ES-I3 (cell line): ENCODE data around the gene KIAA0232.
A peak's percentile ranks its signal among the peaks of the same experiment; 100 is the strongest.
"Not testable (repeated sequence)": the region's sequence is repeated elsewhere in the genome, so short reads cannot be mapped to it uniquely, and the experiment has no call there.

Source experiments
- H3K36me3 ChIP-seq: 2 replicates; pipeline ENCODE4 v1.6.1; 2013; ENCODE audit warnings: mild to moderate bottlenecking, low read length, control low read depth, moderate library complexity; ENCODE audit not compliant: insufficient read depth
- H3K4me1 ChIP-seq: 2 replicates; pipeline ENCODE4 v1.6.1; 2013; ENCODE audit warnings: mild to moderate bottlenecking, control low read depth, low read length; ENCODE audit not compliant: insufficient read depth
- H3K9ac ChIP-seq: 2 replicates; pipeline ENCODE4 v1.6.1; 2013; ENCODE audit warnings: low read depth, mild to moderate bottlenecking, low read length, moderate library complexity
- H3K9me3 ChIP-seq: 2 replicates; pipeline ENCODE4 v1.6.1; 2013; ENCODE audit warnings: mild to moderate bottlenecking, low read length, moderate library complexity; ENCODE audit not compliant: control insufficient read depth, insufficient read depth

Gene KIAA0232

DNA sequence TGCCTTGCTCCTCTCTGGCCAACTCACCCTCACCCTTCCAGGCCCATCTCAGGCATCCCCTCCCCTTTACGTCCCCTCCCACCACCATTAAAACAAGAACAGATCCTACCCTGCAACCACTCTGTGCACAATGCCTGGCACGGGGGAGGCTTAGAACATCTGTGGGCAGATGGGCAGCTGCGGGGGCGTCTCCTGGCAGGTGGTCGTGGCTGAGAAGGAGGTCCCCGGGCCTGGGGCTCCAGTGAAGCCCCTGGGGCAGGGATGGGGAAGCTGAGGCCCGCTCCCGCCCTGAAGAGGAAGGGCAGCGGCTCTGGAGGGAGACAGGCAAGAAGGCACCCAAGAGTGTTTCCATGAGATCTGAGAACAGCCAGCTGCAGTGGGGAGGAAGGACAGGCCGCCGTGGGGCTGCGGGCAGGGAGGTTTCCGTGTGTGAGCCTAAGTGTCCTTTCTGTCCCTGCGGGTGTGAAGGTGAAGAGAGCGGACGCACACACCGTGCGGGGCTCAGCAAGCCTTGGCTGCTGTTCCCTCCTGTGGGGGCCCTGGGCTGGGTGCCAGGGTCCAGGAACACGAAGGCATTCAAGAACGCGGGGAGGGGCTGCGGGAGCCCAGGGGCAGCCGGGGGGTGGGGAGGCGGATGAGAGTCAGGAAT is 119.3 kb downstream of the KIAA0232 start:
- Histone ChIP-seq H3K36me3 (no peaks in the 10 kb centered on the region), H3K4me1 (no peaks in the 10 kb centered on the region; the same call in 1 of the 2 replicates), H3K9me3 (no peaks in the 10 kb centered on the region), H3K9ac (no peak overlapping the region)

DNA sequence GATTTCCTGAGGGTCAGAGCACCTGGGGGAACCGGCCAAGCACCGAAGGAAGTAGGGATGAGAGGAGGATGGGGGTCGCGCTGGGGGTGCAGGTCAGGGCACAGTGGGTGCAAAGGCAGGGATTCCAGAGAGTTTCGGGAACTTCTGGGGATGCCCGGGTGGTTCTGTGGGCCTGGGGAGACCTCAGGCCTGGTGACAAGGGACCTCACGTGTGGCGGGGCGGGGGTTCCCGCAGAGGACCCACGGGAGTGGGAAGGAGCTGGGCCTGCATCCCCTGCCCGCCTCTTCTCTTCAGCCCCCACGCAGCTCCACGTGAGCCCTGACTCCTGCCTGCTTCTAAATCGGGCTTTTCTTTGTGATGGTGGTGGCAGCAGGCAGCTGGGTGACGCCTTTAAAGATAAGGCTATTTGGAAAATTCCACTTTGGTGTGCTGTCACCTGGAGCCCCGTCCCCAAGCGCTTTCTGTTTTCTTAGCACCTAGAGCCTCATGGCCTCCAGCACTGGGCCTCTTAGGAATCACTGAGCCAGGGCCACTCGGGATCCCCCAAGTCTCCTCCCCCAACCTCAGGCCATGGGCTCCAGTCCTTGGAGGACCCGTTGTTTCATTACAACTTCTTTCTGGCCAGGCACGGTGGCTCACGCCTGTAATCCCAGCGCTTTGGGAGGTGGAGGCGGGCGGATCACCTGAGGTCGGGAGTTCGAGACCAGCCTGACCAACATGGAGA is 120.0 kb downstream of the KIAA0232 start:
- Histone ChIP-seq H3K9me3 (no peaks in the 10 kb centered on the region), H3K36me3 (no peaks in the 10 kb centered on the region), H3K9ac (no peak overlapping the region), H3K4me1 (no peaks in the 10 kb centered on the region; the same call in 1 of the 2 replicates)

DNA sequence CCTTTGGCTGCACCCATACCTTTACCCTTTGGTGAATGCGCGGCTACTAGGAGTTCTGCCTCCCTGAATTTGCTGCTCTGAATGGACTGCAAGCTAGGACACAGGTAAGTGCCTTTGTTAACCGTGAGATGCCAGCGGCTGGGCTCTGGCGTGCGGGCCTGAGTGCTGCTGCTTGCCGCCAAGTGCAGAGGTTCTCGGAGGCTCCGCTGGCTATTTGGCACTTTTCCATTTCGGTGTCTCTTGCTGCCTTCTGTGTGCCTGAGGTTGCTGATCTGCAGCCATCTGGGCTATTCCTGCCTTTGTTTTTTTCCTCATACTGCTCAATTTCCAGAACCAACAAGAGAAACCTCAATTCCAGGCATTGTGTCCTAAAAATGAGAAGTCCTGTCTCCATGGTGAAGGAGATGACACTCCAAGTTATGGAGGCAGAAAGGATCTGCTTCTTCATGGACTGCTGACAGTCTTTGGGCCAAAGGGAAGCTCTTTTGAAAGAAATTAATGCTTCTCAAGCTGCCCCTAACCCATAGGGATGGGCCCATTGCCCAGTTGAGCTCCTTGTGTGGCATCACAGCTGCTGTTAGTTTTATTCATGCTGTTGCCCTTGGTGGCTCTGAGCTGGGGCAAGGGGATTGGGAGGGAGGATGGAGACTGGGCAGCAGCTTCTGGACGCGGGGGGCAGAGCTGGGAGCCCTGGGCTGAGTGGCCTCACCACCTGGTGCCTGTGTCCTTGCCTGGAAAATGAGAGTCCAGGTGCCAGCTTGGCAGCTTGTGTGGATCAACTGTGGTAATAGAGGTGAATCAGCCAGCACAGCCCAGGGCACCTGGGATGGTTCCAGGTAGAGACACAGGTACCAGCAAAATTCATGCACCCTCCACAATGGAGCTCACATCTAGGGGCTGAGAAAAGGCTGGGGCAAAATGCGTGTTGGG is 123.3 kb downstream of the KIAA0232 start:
- Histone ChIP-seq H3K4me1 (peaks cover 8% of the 10 kb centered on the region; the same call in 1 of the 2 replicates), H3K9me3 (no peaks in the 10 kb centered on the region), H3K36me3 (no peaks in the 10 kb centered on the region), H3K9ac (no peak overlapping the region)

DNA sequence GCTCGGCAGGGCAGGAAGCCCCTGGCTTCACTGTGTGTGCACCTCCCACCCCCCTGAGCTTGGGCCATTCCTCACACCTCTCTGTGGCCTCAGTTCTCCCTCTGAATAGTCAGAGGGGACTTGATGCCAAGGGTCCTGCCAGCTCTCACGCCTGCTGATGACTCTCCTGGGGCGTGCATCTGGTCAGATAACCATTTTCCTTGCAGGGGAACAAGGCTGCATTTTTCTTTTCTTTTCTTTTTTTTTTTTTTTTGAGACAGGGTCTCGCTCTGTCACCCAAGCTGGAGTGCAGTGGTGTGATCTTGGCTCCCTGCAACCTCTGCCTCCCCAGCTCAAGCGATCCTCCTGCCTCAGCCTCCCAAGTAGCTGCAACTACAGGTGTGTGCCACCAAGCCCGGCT is 124.0 kb downstream of the KIAA0232 start:
- H3K36me3 ChIP-seq, H3K9ac ChIP-seq, H3K9me3 ChIP-seq: not testable (repeated sequence)
- peaks cover 14% of the 10 kb centered on the region; the same call in 1 of the 2 replicates for H3K4me1 ChIP-seq

DNA sequence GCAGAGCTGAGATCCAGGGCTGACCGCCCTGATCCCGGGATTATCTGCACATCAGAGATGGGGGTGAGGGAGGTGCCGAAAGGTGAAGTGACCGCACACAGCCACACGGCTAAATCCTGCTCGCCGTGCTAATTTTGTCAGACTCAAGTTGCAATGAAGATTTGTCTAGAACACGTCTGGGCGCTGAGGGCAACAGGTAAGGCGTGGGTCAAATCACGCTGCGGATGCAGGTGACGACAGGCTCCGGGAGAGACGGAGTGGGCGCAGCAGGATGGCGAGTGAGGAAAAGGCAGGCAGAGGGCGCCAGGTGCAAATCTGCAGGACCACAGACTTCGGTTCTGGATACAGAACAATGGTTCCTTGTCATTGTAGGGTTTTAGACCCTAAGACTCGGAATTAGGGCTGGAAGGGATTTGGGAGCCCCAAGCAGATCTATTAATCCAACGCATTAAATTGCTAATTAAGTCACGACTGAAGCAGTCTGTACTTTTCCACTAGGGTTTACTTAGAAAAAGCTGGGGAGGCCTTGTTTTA is 125.2 kb downstream of the KIAA0232 start:
- no peaks in the 10 kb centered on the region for H3K9me3 ChIP-seq

DNA sequence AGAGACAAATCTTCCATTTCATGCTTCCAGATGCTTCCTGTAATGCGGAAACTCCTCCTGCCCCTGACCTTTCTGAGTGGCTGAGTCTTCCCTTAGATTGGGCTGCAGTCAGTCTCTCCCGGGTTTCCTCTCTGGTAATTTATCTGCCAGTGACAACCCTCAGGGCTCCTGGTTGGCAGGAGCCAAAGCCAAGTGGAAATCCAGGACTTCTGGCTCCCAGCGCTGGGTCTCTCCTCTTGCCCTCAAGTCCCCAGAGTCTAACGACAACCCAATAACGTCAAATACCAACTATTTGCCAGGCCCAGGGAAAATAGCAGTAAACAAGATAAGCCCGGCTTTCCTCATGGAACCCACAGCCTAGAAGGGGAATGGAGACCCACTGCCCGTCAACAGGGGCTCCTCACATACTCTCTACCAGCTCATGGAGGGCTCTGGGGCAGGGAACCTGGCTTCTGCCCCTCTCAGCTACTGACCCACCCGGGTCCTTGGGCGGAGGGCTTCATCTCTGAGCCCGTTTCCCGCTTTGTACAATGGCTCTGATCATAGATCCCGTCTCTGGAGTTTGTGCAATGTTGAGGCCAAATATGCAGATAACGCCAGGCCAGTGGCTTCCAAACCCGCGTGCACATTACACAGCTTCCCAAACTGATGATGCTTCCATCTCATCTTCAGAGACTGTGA is 126.0 kb downstream of the KIAA0232 start:
- Histone ChIP-seq H3K9ac (peak overlapping the region; percentile 90), H3K9me3 (no peaks in the 10 kb centered on the region), H3K36me3 (no peaks in the 10 kb centered on the region), H3K4me1 (peaks cover 14% of the 10 kb centered on the region; the same call in 1 of the 2 replicates)

More for the DNA sequence above, 125.2 kb downstream of the KIAA0232 start:
- Histone ChIP-seq H3K4me1 (peaks cover 14% of the 10 kb centered on the region; the same call in 1 of the 2 replicates), H3K9ac (peak overlapping the region; percentile 18; the same call in 1 of the 2 replicates), H3K36me3 (no peaks in the 10 kb centered on the region)

DNA sequence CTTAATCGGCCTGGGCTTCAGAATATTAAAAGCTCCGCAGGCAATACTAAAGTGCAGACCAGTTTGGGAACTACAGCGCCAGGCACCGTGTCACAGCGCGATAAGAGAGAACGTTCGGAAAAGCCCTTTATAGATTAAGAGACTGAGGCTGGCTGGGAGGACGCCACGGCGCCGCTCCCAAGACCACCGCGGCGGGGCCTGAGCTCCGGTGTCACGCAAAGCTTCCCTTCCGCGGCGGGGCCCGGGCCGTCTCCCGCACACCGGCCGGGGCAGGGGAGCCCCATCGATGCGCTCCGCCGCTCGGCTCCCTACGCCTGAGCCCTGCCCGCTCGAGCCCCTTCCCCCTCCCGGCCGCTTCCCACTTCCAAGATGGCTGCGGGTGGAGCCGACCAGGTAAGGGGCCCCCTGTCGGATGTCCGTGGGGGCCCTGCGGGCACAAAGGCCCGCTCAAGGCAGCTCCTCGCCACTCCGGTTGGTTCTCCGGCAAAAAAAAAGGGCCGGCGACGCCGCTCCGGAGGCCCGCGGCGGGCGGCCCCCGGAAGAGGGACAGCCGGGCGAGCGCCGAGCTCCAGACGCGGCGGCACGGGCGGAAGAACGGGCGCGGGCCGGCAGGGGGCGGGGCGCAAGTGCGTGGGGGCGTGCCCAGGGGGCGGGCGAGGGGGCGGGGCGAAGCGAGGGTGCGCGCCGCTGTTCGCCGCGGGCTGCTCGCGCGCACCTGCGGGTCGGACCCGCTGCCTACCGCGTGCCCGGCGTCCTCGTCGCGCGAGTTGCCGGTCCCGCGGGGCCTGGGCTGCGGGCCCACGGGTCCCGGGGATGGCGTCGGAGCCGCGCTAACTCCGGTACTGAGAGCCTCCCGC is 126.8 kb downstream of the KIAA0232 start, which contains the start of gene TBC1D14:
TBC1D14 (plus strand) TSS at position 714 of the 857 bp plus-strand sequence. CDS start 13,564 bp downstream, outside the sequence.
- Histone ChIP-seq H3K36me3 (no peaks in the 10 kb centered on the region), H3K9me3 (no peaks in the 10 kb centered on the region), H3K4me1 (peaks cover 14% of the 10 kb centered on the region; the same call in 1 of the 2 replicates)

DNA sequence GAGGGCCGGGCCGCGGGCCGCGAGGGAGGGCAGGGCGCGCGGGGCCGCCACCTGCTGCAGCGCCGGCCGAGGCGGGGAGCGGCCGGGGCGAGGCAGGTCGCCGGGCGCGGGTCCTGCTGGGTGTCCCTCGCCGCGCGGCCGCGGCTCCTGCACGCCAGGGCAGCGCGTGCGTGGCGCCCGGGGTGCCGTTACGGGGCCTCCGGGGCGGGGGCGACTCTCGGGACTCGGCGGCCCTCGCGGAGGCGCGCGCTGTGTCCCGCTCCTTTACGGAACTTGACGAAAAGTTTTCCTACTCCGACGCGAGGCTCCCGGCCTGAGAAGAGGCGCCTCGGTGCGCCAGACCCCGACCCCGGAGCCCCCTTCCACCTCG is 127.4 kb downstream of the KIAA0232 start:
- Histone ChIP-seq H3K36me3 (no peaks in the 10 kb centered on the region), H3K4me1 (peaks cover 14% of the 10 kb centered on the region; the same call in 1 of the 2 replicates), H3K9me3 (no peaks in the 10 kb centered on the region), H3K9ac (peak overlapping the region; percentile 90)

More for the DNA sequence above, 126.8 kb downstream of the KIAA0232 start, which contains the start of gene TBC1D14:
- peak within 1 kb of the TSS; percentile 90 for H3K9ac ChIP-seq

DNA sequence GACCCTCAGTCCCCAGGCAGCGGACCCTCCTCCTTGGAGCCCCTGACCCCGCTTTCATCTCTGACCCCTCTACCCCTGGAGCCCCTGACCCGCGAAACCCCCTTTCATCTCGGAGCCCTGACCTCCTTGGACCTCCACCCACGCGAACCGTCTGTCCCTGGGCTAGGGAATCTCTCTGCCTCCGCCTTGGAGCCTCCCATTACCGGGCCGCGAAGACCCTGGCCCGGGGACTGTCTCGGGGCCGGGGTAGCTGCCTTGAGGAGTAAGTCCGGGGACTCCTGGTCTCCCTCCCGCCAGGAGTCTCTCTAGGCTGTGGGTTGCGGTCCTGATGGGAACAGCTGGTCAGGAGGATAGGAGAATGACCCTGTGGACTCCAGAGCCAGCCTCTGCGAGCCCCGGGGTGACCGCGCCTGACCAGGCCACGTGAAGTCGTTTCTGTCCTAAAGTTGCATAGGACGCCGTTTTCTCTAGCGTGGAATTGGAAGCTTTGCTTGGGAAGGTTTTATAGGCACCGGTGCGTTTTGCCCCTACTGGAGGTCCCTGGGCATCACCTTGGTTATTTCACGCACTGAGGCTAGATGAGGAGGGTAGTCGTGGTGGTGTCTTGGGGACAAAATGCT is 127.9 kb downstream of the KIAA0232 start:
- Histone ChIP-seq H3K9me3 (no peaks in the 10 kb centered on the region), H3K4me1 (peaks cover 14% of the 10 kb centered on the region; the same call in 1 of the 2 replicates), H3K9ac (peak overlapping the region; percentile 90; the same call in 1 of the 2 replicates), H3K36me3 (no peaks in the 10 kb centered on the region)

DNA sequence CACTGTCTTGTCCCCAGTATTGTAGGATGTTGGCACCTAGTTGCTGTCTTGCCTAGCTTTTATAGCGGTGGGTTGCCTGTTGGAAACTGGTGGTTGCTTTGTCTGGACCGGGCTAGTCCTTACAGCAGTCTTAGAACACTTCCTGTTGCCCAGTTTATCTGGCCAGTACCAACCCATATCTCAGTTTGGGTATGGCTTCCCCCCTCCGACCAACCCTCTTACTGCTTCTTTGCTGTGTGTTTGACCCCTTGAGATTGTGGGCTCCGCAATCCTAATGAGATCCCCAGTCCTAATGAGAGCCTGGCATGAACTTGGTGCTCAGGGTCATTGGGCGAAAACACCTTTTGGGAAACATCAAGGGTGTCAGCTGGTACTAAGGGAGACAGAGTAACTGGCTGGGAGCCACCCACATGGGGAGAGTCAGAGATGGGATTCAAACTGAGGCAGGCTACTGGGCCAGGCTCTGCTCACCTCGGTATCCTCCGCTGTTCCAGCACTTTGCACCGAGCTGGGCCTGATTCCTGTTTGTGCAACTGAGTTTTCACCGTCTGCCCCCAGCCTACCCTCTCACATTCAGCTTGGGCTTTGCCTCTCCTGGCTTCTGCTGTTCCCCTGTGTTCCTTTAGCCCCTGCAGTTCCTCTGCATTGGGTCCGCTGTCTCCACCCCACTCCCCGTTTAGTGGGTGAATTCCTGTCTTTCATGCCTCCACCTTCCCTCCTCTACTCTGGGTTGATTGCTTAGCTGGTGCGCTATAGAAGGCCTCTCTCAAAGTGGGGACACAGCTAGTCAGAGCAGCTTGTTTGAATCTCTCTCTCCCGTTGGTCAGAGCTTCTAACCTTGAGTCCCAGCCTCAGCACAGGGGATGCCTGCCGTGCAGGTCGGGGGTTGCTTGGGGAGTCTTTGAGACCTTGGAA is 128.7 kb downstream of the KIAA0232 start:
- Histone ChIP-seq H3K9ac (peak overlapping the region; percentile 90; the same call in 1 of the 2 replicates), H3K9me3 (no peaks in the 10 kb centered on the region), H3K4me1 (peaks cover 16% of the 10 kb centered on the region; the same call in 1 of the 2 replicates), H3K36me3 (no peaks in the 10 kb centered on the region)

DNA sequence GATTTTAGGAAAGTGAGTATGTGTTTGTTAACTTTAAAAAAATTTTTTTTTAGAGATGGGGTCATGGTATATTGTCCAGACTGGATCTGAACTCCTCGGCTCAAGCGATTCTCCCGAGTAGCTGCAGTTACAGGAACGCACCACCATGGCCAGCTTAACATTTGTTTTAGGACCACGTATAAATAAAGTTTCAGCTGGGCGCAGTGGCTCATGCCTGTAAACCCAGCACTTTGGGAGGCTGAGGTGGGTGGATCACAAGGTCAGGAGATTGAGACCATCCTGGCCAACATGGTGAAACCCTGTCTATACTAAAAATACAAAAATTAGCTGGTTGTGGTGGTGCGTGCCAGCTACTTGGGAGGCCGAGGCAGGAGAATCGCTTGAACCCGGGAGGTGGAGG is 129.4 kb downstream of the KIAA0232 start:
- not testable (repeated sequence) for H3K9me3 ChIP-seq, H3K36me3 ChIP-seq, H3K9ac ChIP-seq
- peaks cover 22% of the 10 kb centered on the region; the same call in 1 of the 2 replicates for H3K4me1 ChIP-seq
